ENCODE results near the gene SDK2.

DNA sequence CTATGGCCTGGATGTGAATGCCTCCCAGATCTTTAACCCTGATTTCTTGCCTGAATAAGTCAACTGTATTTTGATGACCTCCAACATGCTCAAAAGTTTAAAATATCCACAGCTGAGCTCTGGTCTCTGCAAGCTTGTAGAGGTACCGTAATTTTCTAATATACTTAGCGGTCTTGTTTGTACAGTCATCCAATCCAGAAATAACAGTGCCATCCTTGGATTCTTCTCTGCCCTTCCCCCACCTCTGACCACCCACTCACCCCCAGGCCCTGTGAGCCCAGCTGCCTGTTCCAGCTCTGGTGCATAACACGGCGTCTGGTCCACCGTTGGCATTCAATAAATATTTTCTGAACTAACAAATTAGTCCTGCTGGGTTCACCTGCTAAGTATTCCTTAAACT lies 113.1 kb downstream of the SDK2 start:
- TF ChIP-seq CTCF (IDR thresholded peaks at IDR 0.05) (no peak), POLR2A (IDR thresholded peaks at IDR 0.05) (no peak)

All from Peyer's patch (tissue), 4 donors.